Mesenchymal stem cell (in vitro differentiated cells and primary cell): ENCODE data around the gene CDK14.

Experiments
- DNase-seq: peaks from one replicate; pipeline ENCODE4 v3.0.0-alpha.2; 2013
- H2AFZ ChIP-seq: one replicate; pipeline ENCODE4 v1.6.1; 2013; ENCODE audit warnings: low read depth, mild to moderate bottlenecking, control low read depth, inconsistent platforms, low read length, moderate library complexity
- H2AK5ac ChIP-seq: 2 replicates; pipeline ENCODE4 v1.6.1; 2013; ENCODE audit warnings: low read length, moderate library complexity, mild to moderate bottlenecking, inconsistent platforms; ENCODE audit not compliant: severe bottlenecking
- H2BK120ac ChIP-seq: one replicate; pipeline ENCODE4 v1.6.1; 2013; ENCODE audit warnings: low read depth, mild to moderate bottlenecking, inconsistent platforms, low read length, moderate library complexity
- H2BK12ac ChIP-seq, 2 experiments: one replicate each; pipeline ENCODE4 v1.6.1; 2013; ENCODE audit warnings: inconsistent platforms in 2 of 2, low read length in 2 of 2, mild to moderate bottlenecking in 2 of 2, moderate library complexity in 2 of 2, control low read depth in 1 of 2
- H2BK15ac ChIP-seq: one replicate; pipeline ENCODE4 v1.6.1; 2013; ENCODE audit warnings: mild to moderate bottlenecking, low read depth, inconsistent platforms; ENCODE audit not compliant: poor library complexity, severe bottlenecking
- H2BK5ac ChIP-seq: 2 replicates; pipeline ENCODE4 v1.6.1; 2013; ENCODE audit warnings: low read depth, mild to moderate bottlenecking, low read length, control low read depth, inconsistent platforms; ENCODE audit not compliant: poor library complexity, severe bottlenecking
- H3K14ac ChIP-seq, 2 experiments: one replicate each; pipeline ENCODE4 v1.6.1; 2013; ENCODE audit warnings: inconsistent platforms in 2 of 2, low read length in 2 of 2, control low read depth in 1 of 2, mild to moderate bottlenecking in 1 of 2, moderate library complexity in 1 of 2
- H3K18ac ChIP-seq, 2 experiments: one replicate each; pipeline ENCODE4 v1.6.1; 2013; ENCODE audit warnings: inconsistent platforms in 2 of 2, low read length in 2 of 2, control low read depth in 1 of 2, low read depth in 1 of 2, mild to moderate bottlenecking in 1 of 2
- H3K23ac ChIP-seq, 2 experiments: one replicate each; pipeline ENCODE4 v1.6.1; 2013; ENCODE audit warnings: inconsistent platforms in 2 of 2, low read length in 2 of 2, mild to moderate bottlenecking in 2 of 2, moderate library complexity in 2 of 2, control low read depth in 1 of 2
- H3K27ac ChIP-seq: 2 replicates; pipeline ENCODE4 v1.5.1; 2013; ENCODE audit warnings: mild to moderate bottlenecking, moderate library complexity, low read length, control low read depth, inconsistent platforms; ENCODE audit not compliant: poor library complexity, severe bottlenecking
- H3K27me3 ChIP-seq, 2 experiments: 2 replicates each; pipeline versions ENCODE4 v1.6.1 to v1.7.0; 2013; ENCODE audit warnings: low read length in 2 of 2, mild to moderate bottlenecking in 2 of 2, moderate library complexity in 2 of 2, control low read depth in 1 of 2, inconsistent platforms in 1 of 2; ENCODE audit not compliant: control insufficient read depth in 1 of 2, insufficient read depth in 1 of 2
- H3K36me3 ChIP-seq, 2 experiments: 2 replicates each; pipeline versions ENCODE4 v1.6.1 to v1.7.0; 2013; ENCODE audit warnings: low read length in 2 of 2, control low read depth in 1 of 2, inconsistent platforms in 1 of 2, low read depth in 1 of 2, mild to moderate bottlenecking in 1 of 2; ENCODE audit not compliant: insufficient read depth in 2 of 2, control insufficient read depth in 1 of 2
- H3K4ac ChIP-seq, 2 experiments: one replicate each; pipeline ENCODE4 v1.6.1; 2013; ENCODE audit warnings: inconsistent platforms in 2 of 2, low read length in 2 of 2, mild to moderate bottlenecking in 2 of 2, moderate library complexity in 2 of 2, control low read depth in 1 of 2, low read depth in 1 of 2
- H3K4me1 ChIP-seq: 2 replicates; pipeline ENCODE4 v1.6.1; 2013; ENCODE audit warnings: low read depth, low read length, control low read depth; ENCODE audit not compliant: control insufficient read depth, insufficient read depth
- H3K4me2 ChIP-seq: 2 replicates; pipeline ENCODE4 v1.6.1; 2013; ENCODE audit warnings: low read length, mild to moderate bottlenecking, inconsistent platforms; ENCODE audit not compliant: poor library complexity, severe bottlenecking
- H3K4me3 ChIP-seq, 2 experiments: 2 replicates each; pipeline versions ENCODE4 v1.5.1 to v1.7.0; 2013; ENCODE audit warnings: low read length in 2 of 2, mild to moderate bottlenecking in 2 of 2, control low read depth in 1 of 2, low read depth in 1 of 2; ENCODE audit not compliant: insufficient read depth in 1 of 2
- H3K79me1 ChIP-seq: replicated peaks from 2 replicates; pipeline ENCODE4 v1.6.1; 2013; ENCODE audit warnings: mild to moderate bottlenecking, control low read depth, low read length, inconsistent platforms; ENCODE audit not compliant: poor library complexity, severe bottlenecking
- H3K9ac ChIP-seq: 2 replicates; pipeline ENCODE4 v1.7.0; 2013; ENCODE audit warnings: mild to moderate bottlenecking, low read length, moderate library complexity
- H3K9me3 ChIP-seq: 2 replicates; pipeline ENCODE4 v1.7.0; 2013; ENCODE audit warnings: mild to moderate bottlenecking, low read length; ENCODE audit not compliant: control insufficient read depth
- H4K8ac ChIP-seq: one replicate; pipeline ENCODE4 v1.6.1; 2013; ENCODE audit warnings: inconsistent platforms, mild to moderate bottlenecking, low read length, moderate library complexity
- H4K91ac ChIP-seq: one replicate; pipeline ENCODE4 v1.6.1; 2013; ENCODE audit warnings: mild to moderate bottlenecking, low read length, inconsistent platforms
- WGBS: methylation state at CpG from one replicate; pipeline ENCODE4 v1.1.7; 2013; ENCODE audit warnings: mixed read lengths; 5-methylcytosine and 5-hydroxymethylcytosine counted together

Gene CDK14

DNA sequence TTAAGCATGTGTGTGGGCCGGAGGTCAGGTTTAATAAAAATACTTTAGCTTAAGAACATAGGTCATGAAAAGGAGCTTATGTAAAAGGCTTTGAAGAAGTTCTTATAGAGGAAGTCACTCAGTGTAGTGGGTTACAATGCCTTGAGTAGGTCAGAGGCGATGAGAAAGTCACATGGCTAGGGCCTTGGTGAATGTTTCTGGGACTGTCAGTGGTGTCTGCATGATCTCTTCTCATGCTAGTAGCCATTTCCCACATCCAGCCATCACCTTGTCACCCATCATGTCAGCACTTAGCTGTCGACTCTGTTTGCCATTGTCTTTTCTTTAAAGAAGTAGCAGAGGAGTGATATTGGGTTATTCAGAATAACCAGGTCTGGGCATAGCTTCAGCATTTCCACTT lies 236.6 kb downstream of the CDK14 start:
- Histone ChIP-seq H3K27ac (no peak overlapping the region), H3K4me3 (no peak overlapping the region), H3K36me3 (peaks cover 2 to 3% of the 10 kb centered on the region in 2 experiments), H3K9me3 (peaks cover 11% of the 10 kb centered on the region), H4K8ac (no peak overlapping the region), H3K27me3 (no peaks in the 10 kb centered on the region), H2BK12ac (no peak overlapping the region), H3K4me2 (no peak overlapping the region), H3K23ac (no peak overlapping the region), H2BK15ac (no peak overlapping the region), H2BK120ac (no peak overlapping the region), H2BK5ac (no peak overlapping the region), H3K14ac (no peak overlapping the region), H3K4ac (no peak overlapping the region), H3K4me1 (no peaks in the 10 kb centered on the region), H3K79me1 (peaks cover 20% of the 10 kb centered on the region), H2AK5ac (no peak overlapping the region), H2AFZ (no peak overlapping the region), H4K91ac (no peak overlapping the region), H3K18ac (no peak overlapping the region), H3K9ac (no peak overlapping the region)
- no peak for DNase-seq
- WGBS = 83% methylated on average over 1 of the region's 3 CpGs

- WGBS = no CpG with 5 or more reads among the region's 1 CpG
- Histone ChIP-seq H3K9me3 (peaks cover 12% of the 10 kb centered on the region), H3K18ac (no peak overlapping the region), H3K27me3 (no peaks in the 10 kb centered on the region), H3K4me1 (no peaks in the 10 kb centered on the region), H3K27ac (no peak overlapping the region), H3K4me2 (no peak overlapping the region), H3K23ac (no peak overlapping the region), H2AFZ (no peak overlapping the region), H2BK5ac (no peak overlapping the region), H2BK120ac (no peak overlapping the region), H2BK12ac (no peak overlapping the region), H2BK15ac (no peak overlapping the region), H3K14ac (no peak overlapping the region), H4K91ac (no peak overlapping the region), H2AK5ac (no peak overlapping the region), H3K79me1 (peaks cover 21% of the 10 kb centered on the region), H4K8ac (no peak overlapping the region), H3K36me3 (peaks cover 2 to 3% of the 10 kb centered on the region in 2 experiments), H3K4ac (no peak overlapping the region), H3K9ac (no peak overlapping the region), H3K4me3 (no peak overlapping the region)
- DNase-seq = peak; percentile 7
Measured at GRCh38 chr7:90833443-90833842, 237.3 kb downstream of the CDK14 start.

GRCh38 chr7:90834771-90835170 lies 238.7 kb downstream of the CDK14 start:
- peaks cover 12% of the 10 kb centered on the region for H3K9me3 ChIP-seq
- H4K91ac ChIP-seq = no peak overlapping the region
- no peak overlapping the region for H3K27ac ChIP-seq
- peaks cover 24% of the 10 kb centered on the region for H3K79me1 ChIP-seq
- H3K27me3 ChIP-seq = no peaks in the 10 kb centered on the region
- peaks cover 0 to 3% of the 10 kb centered on the region in 2 experiments for H3K36me3 ChIP-seq
- H2AFZ ChIP-seq = no peak overlapping the region
- H2BK5ac ChIP-seq = no peak overlapping the region
- no peak overlapping the region for H3K4me2 ChIP-seq
- no peak overlapping the region for H4K8ac ChIP-seq
- 87% methylated on average over 2 of the region's 2 CpGs for WGBS
- no peak overlapping the region for H3K4me3 ChIP-seq
- no peak overlapping the region for H2BK15ac ChIP-seq
- DNase-seq = no peak
- H3K14ac ChIP-seq = no peak overlapping the region
- no peak overlapping the region for H2AK5ac ChIP-seq
- H3K4ac ChIP-seq = no peak overlapping the region
- no peak overlapping the region for H3K9ac ChIP-seq
- H3K18ac ChIP-seq = no peak overlapping the region
- no peak overlapping the region for H3K23ac ChIP-seq
- H2BK120ac ChIP-seq = no peak overlapping the region
- no peaks in the 10 kb centered on the region for H3K4me1 ChIP-seq
- H2BK12ac ChIP-seq = no peak overlapping the region

DNA sequence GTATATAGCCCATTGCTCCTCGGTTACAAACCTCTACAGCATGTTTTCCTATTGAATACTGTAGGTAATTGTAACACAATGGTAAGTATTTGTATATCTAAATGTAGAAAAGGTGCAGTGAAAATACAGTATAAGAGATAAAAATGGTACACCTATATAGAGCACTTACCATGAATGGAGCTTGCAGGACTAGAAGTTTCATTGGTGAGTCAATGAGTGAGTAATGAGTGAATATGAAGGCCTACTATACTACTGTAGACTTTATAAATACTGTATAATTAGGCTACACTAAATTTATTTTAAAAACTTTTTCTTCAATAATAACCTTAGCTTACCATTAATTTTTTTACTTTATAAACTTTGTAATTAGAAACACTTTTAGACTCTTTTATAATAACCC lies 239.7 kb downstream of the CDK14 start:
- H2BK12ac ChIP-seq = no peak overlapping the region
- peaks cover 12% of the 10 kb centered on the region for H3K9me3 ChIP-seq
- H2AK5ac ChIP-seq = no peak overlapping the region
- H3K36me3 ChIP-seq = no peaks in the 10 kb centered on the region
- H4K8ac ChIP-seq = no peak overlapping the region
- no peaks in the 10 kb centered on the region for H3K27me3 ChIP-seq
- H2AFZ ChIP-seq = no peak overlapping the region
- no peak overlapping the region for H2BK15ac ChIP-seq
- no peak overlapping the region for H2BK120ac ChIP-seq
- H3K4me3 ChIP-seq = no peak overlapping the region
- no CpG with 5 or more reads among the region's 1 CpG for WGBS
- no peak overlapping the region for H3K14ac ChIP-seq
- no peak for DNase-seq
- H3K79me1 ChIP-seq = peaks cover 18% of the 10 kb centered on the region
- H3K23ac ChIP-seq = no peak overlapping the region
- no peak overlapping the region for H3K4me2 ChIP-seq
- H3K4me1 ChIP-seq = no peaks in the 10 kb centered on the region
- no peak overlapping the region for H3K27ac ChIP-seq
- no peak overlapping the region for H3K9ac ChIP-seq
- no peak overlapping the region for H3K4ac ChIP-seq
- no peak overlapping the region for H2BK5ac ChIP-seq
- H4K91ac ChIP-seq = no peak overlapping the region
- H3K18ac ChIP-seq = no peak overlapping the region
